HG03025 (cell line): ENCODE data around the gene FAM25C.
"Not testable (repeated sequence)": the region's sequence is repeated elsewhere in the genome, so short reads cannot be mapped to it uniquely, and the experiment has no call there.

ENCODE experiments used
- ATAC-seq: cut with Tn5 transposase; IDR thresholded peaks from one replicate; pipeline ENCODE4 v1.9.1; 2021; ENCODE audit warnings: mild to moderate bottlenecking, moderate library complexity; ENCODE audit not compliant: unreplicated experiment, low FRiP score

The FAM25C gene

DNA sequence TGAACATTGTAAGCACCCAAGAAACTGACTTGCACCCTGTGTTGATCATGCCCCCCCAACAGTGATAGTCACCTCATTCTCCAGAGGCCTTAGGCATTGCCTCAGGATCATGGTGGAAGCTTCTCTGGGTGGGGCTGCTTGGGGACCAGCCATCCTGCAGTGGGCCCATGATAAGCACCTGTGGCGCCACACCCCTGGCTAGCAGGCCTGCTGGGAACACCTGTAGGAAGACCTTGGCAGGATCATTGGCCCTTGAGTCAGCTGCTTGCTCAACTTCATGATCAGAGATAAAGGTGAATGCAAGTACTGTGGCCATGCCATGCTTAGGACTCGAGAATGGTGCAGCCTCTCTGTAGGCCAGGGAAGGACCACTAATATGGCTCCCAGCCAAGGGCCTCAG is 38.9 kb downstream of the FAM25C start:
- not testable (repeated sequence) for ATAC-seq

DNA sequence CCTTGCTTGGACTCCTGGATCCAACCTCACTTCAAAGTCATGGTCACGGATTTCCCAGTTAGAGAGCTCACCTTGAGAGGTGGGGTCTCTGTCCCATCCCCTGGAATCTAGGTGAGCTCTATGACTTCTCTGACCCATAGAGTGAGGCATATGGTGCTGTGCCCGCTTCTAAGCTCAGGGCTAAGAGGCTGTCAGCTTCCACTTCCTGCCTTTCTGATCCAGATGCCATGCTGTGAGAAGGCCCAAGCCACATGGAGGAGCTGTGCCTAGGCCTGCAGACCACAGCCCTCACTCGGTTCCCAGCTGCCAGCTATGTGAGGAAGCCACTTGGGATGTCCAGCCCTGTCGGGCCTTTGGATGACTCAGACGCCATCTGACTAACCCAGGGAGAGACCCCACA is 39.9 kb downstream of the FAM25C start:
- ATAC-seq: not testable (repeated sequence)

DNA sequence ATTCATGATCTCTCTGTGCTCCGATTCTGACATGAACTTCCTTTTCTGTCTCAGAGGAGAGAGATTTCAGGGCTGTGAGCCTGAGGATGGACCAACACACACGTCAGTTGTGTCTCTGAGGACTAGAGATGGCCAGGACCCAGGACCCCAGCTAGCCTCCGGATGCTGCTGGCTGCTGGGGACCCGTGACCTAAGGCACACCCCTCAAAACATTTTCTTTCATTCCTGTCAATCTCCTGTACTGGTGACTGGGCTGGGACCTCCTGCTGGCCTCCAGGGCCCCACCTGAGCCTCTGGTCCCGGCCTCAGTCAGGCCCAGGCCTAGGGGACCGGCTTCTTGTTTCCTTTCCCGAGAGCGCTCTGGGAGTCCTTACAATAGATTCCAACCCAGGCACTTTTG is 42.4 kb downstream of the FAM25C start:
- not testable (repeated sequence) for ATAC-seq

DNA sequence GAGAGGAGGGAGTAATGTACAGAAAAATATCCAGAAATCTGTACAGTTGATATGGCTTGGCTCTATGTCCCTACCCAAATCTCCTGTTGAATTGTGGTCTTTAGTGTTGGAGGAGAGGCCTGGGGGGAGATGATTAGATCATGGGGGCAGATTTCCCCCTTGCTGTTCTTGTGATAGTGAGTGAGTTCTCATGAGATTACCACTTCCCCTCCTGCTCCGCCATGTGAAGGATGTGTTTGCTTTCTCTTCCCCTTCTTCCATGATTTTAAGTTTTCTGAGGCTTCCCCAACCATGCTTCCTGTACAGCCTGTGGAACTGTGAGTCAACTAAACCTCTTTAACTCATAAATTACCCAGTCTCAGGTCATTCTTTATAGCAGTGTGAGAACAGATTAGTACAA is 52.2 kb downstream of the FAM25C start:
- ATAC-seq: not testable (repeated sequence)
